Measurements from ENCODE around the gene FAM219A. TPM values are rescaled to one million over a fixed set of nuclear protein-coding genes. Genes with fewer than 3 reads are reported as not detected.

FAM219A gene
- total and polyA plus RNA-seq, 2 experiments from 2014 or later, result 9.5 to 15.0 TPM

GRCh38 chr9:34463901-34464232 is 5.5 kb upstream of the FAM219A start:
- WGBS (ENCODE audit: low lambda C conversion rate, missing lambda C conversion rate), result 85% methylated on average over 2 of the region's 2 CpGs
- no peak overlapping the region for H3K4me3 ChIP-seq

GRCh38 chr9:34463098-34463900 is 4.9 kb upstream of the FAM219A start:
- Histone ChIP-seq H2AFZ (no peak overlapping the region), H3K27me3 (peaks cover 15% of the 10 kb centered on the region), H4K20me1 (ENCODE audit: insufficient read depth, poor library complexity, severe bottlenecking) (no peaks in the 10 kb centered on the region), H3K36me3 (replicated peaks; ENCODE audit: insufficient read depth, low read depth) (no peaks in the 10 kb centered on the region), H3K9me3 (ENCODE audit: low read depth) (no peaks in the 10 kb centered on the region), H3K27ac (no peak overlapping the region), H3K4me1 (ENCODE audit: insufficient read depth) (no peaks in the 10 kb centered on the region), H3K9me2 (replicated peaks; ENCODE audit: insufficient read depth) (no peaks in the 10 kb centered on the region), H3K4me2 (no peak overlapping the region), H3K79me2 (no peaks in the 10 kb centered on the region), H3K4me3 (no peak overlapping the region)
- TF ChIP-seq EZH2 (IDR thresholded peaks at IDR 0.05; ENCODE audit: borderline replicate concordance) (no peak), CTCF (IDR thresholded peaks at IDR 0.05; ENCODE audit: poor library complexity) (no peak), EZH2phosphoT487 (IDR thresholded peaks at IDR 0.05; ENCODE audit: low read depth, severe bottlenecking, unreplicated experiment) (no peak)
- DNase-seq (ENCODE audit: low spot score), result no peak
- WGBS (ENCODE audit: low lambda C conversion rate, missing lambda C conversion rate), result 61% methylated on average over 5 of the region's 5 CpGs

More at GRCh38 chr9:34463901-34464232, 5.5 kb upstream of the FAM219A start:
- Histone ChIP-seq H3K9me2 (replicated peaks; ENCODE audit: insufficient read depth) (no peaks in the 10 kb centered on the region), H3K27ac (no peak overlapping the region), H3K9me3 (ENCODE audit: low read depth) (no peaks in the 10 kb centered on the region), H3K27me3 (peaks cover 15% of the 10 kb centered on the region), H3K36me3 (replicated peaks; ENCODE audit: insufficient read depth, low read depth) (no peaks in the 10 kb centered on the region), H4K20me1 (ENCODE audit: insufficient read depth, poor library complexity, severe bottlenecking) (no peaks in the 10 kb centered on the region), H3K4me1 (ENCODE audit: insufficient read depth) (no peaks in the 10 kb centered on the region), H2AFZ (no peak overlapping the region), H3K79me2 (no peaks in the 10 kb centered on the region), H3K4me2 (no peak overlapping the region)
- TF ChIP-seq CTCF (IDR thresholded peaks at IDR 0.05; ENCODE audit: poor library complexity) (no peak), EZH2 (IDR thresholded peaks at IDR 0.05; ENCODE audit: borderline replicate concordance) (no peak), EZH2phosphoT487 (IDR thresholded peaks at IDR 0.05; ENCODE audit: low read depth, severe bottlenecking, unreplicated experiment) (no peak)
- no peak for DNase-seq (ENCODE audit: low spot score)

GRCh38 chr9:34459941-34460340 is 1.6 kb upstream of the FAM219A start:
- no peak overlapping the region for H3K27ac ChIP-seq
- peaks cover 28% of the 10 kb centered on the region for H3K79me2 ChIP-seq
- no peak overlapping the region for H3K4me3 ChIP-seq
- peaks cover 3% of the 10 kb centered on the region for H3K4me1 ChIP-seq (ENCODE audit: insufficient read depth)
- H2AFZ ChIP-seq, result no peak overlapping the region
- no peaks in the 10 kb centered on the region for H3K9me3 ChIP-seq (ENCODE audit: low read depth)
- H3K4me2 ChIP-seq, result no peak overlapping the region
- peaks cover 14% of the 10 kb centered on the region for H4K20me1 ChIP-seq (ENCODE audit: insufficient read depth, poor library complexity, severe bottlenecking)
- TF ChIP-seq EZH2phosphoT487 (IDR thresholded peaks at IDR 0.05; ENCODE audit: low read depth, severe bottlenecking, unreplicated experiment), result no peak
- no peak for TF ChIP-seq CTCF (IDR thresholded peaks at IDR 0.05; ENCODE audit: poor library complexity)
- no peak for TF ChIP-seq EZH2 (IDR thresholded peaks at IDR 0.05; ENCODE audit: borderline replicate concordance)
- no peak for DNase-seq (ENCODE audit: low spot score)
- H3K9me2 ChIP-seq (replicated peaks; ENCODE audit: insufficient read depth), result no peaks in the 10 kb centered on the region
- no peaks in the 10 kb centered on the region for H3K36me3 ChIP-seq (replicated peaks; ENCODE audit: insufficient read depth, low read depth)
- WGBS (ENCODE audit: low lambda C conversion rate, missing lambda C conversion rate), result 72% methylated on average over 3 of the region's 3 CpGs
- H3K27me3 ChIP-seq, result peaks cover 2% of the 10 kb centered on the region

All from hepatocyte (in vitro differentiated cells).